Hepatocyte (in vitro differentiated cells): Measurements from ENCODE around the gene LHX5. TPM values are rescaled to one million over a fixed set of nuclear protein-coding genes. Genes with fewer than 3 reads are reported as not detected.
A peak's percentile ranks its signal among the peaks of the same experiment; 100 is the strongest.

Experiments used
- DNase-seq: peaks from one replicate; pipeline ENCODE4 v3.0.0-alpha.2; 2016; ENCODE audit warnings: low spot score
- H2AFZ ChIP-seq: fragments of 200-600 bp; sonication (generic); 2 replicates; pipeline ENCODE4 v1.6.0; 2016; ENCODE audit warnings: antibody characterized with exemption, mild to moderate bottlenecking
- H3K27ac ChIP-seq: fragments of 200-600 bp; sonication (generic); 2 replicates; pipeline ENCODE4 v1.5.1; 2016; ENCODE audit warnings: mild to moderate bottlenecking
- H3K27me3 ChIP-seq: fragments of 200-600 bp; sonication (generic); 2 replicates; pipeline ENCODE4 v1.6.1; 2016
- H3K36me3 ChIP-seq: fragments of 200-600 bp; sonication (generic); replicated peaks from 2 replicates; pipeline ENCODE4 v1.5.1; 2016; ENCODE audit warnings: low read depth; ENCODE audit not compliant: insufficient read depth
- H3K4me1 ChIP-seq: fragments of 200-600 bp; sonication (generic); 2 replicates; pipeline ENCODE4 v1.5.1; 2016; ENCODE audit warnings: mild to moderate bottlenecking, moderate library complexity; ENCODE audit not compliant: insufficient read depth
- H3K4me2 ChIP-seq: fragments of 200-600 bp; sonication (generic); 2 replicates; pipeline ENCODE4 v1.6.0; 2016
- H3K4me3 ChIP-seq: fragments of 200-600 bp; sonication (generic); 2 replicates; pipeline ENCODE4 v1.5.1; 2016; ENCODE audit warnings: mild to moderate bottlenecking
- H3K79me2 ChIP-seq: fragments of 200-600 bp; sonication (generic); 2 replicates; pipeline ENCODE4 v1.6.0; 2017; ENCODE audit warnings: mild to moderate bottlenecking
- H3K9me2 ChIP-seq: fragments of 200-600 bp; sonication (generic); replicated peaks from 2 replicates; pipeline ENCODE4 v1.6.0; 2017; ENCODE audit warnings: mild to moderate bottlenecking; ENCODE audit not compliant: insufficient read depth
- H3K9me3 ChIP-seq: fragments of 200-600 bp; sonication (generic); 2 replicates; pipeline ENCODE4 v1.5.1; 2016; ENCODE audit warnings: low read depth, mild to moderate bottlenecking
- H4K20me1 ChIP-seq: fragments of 200-600 bp; sonication (generic); 2 replicates; pipeline ENCODE4 v1.6.0; 2016; ENCODE audit warnings: mild to moderate bottlenecking; ENCODE audit not compliant: insufficient read depth, poor library complexity, severe bottlenecking
- EZH2 ChIP-seq: fragments of 200-600 bp; sonication (generic); IDR thresholded peaks from 2 replicates; pipeline ENCODE4 v1.6.1; 2016; ENCODE audit warnings: antibody characterized with exemption, mild to moderate bottlenecking, borderline replicate concordance
- EZH2phosphoT487 ChIP-seq: fragments of 200-600 bp; sonication (generic); IDR thresholded peaks from one replicate; pipeline ENCODE4 v1.6.1; 2018; ENCODE audit warnings: antibody characterized with exemption, mild to moderate bottlenecking, low read depth, moderate library complexity; ENCODE audit not compliant: unreplicated experiment, severe bottlenecking
- WGBS: methylation state at CpG from one replicate; pipeline ENCODE4 v1.1.6; 2016; ENCODE audit warnings: low lambda C conversion rate; ENCODE audit errors: missing lambda C conversion rate; 5-methylcytosine and 5-hydroxymethylcytosine counted together
- polyA plus RNA-seq: library from polyadenylated mRNA; unstranded; fragments of >200 nt; fragmentation: Nextera tagmentation; extraction: Ambion mirVana; gene quantifications from 2 replicates; pipeline ENCODE4 v1.2.1, GENCODE V29; 2016
- total RNA-seq: library from RNA; depleted of rRNA; stranded (reverse); fragments of >200 nt; gene quantifications from 2 replicates; pipeline ENCODE4 v1.2.3, GENCODE V29; 2014
- TF ChIP-seq, protein P1 (sequence below): fragments of 200-600 bp; sonication (generic); IDR thresholded peaks from 2 replicates; pipeline ENCODE4 v1.5.1; 2016; ENCODE audit warnings: antibody characterized with exemption, mild to moderate bottlenecking; ENCODE audit not compliant: poor library complexity

The LHX5 gene
- total and polyA plus RNA-seq, 2 experiments from 2014 or later: 0.06 to 0.10 TPM

DNA sequence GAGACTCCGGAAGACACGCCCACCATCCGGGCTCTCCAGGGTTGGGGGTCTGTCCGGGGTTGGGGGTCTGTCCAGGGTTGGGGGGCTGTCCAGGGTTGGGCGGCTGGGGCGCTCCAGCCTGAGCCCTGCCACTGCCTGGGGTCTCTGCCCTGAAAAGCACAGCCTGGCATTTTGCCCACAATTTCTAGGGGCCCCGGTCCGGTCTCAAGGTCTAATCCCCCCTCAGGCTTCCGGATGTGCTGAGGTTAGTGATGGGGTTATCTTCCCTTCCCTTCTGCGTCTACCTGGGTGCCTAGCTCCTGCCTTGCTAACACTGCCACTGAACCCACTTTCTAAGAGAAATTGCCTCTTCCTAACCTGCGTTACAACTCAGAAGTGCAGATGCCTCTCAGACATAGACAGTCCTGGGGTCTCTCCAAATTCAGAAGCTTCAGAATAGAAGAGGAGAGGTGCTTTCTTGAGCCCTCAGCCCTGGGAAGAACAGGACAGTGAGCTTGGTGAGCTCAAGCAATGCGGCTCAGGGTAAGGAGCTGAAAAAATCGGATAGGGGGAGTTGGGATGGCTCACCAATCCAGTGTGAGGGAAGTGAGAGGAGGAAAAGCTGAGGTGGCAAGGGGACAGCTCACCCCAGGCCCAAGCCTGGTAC is 5.7 kb downstream of the LHX5 start:
- peaks cover 95% of the 10 kb centered on the region for H3K27me3 ChIP-seq
- no peak overlapping the region for H2AFZ ChIP-seq
- H4K20me1 ChIP-seq: no peaks in the 10 kb centered on the region
- no peaks in the 10 kb centered on the region for H3K9me3 ChIP-seq
- WGBS: 6% methylated on average over 8 of the region's 13 CpGs
- TF ChIP-seq EZH2 (no peak), EZH2phosphoT487 (no peak)
- TF ChIP-seq, protein P1, sequence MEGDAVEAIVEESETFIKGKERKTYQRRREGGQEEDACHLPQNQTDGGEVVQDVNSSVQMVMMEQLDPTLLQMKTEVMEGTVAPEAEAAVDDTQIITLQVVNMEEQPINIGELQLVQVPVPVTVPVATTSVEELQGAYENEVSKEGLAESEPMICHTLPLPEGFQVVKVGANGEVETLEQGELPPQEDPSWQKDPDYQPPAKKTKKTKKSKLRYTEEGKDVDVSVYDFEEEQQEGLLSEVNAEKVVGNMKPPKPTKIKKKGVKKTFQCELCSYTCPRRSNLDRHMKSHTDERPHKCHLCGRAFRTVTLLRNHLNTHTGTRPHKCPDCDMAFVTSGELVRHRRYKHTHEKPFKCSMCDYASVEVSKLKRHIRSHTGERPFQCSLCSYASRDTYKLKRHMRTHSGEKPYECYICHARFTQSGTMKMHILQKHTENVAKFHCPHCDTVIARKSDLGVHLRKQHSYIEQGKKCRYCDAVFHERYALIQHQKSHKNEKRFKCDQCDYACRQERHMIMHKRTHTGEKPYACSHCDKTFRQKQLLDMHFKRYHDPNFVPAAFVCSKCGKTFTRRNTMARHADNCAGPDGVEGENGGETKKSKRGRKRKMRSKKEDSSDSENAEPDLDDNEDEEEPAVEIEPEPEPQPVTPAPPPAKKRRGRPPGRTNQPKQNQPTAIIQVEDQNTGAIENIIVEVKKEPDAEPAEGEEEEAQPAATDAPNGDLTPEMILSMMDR: no peak
- DNase-seq: no peak
- H3K36me3 ChIP-seq: no peaks in the 10 kb centered on the region
- H3K27ac ChIP-seq: no peak overlapping the region
- H3K9me2 ChIP-seq: no peaks in the 10 kb centered on the region
- peaks cover 12% of the 10 kb centered on the region for H3K4me1 ChIP-seq
- H3K4me3 ChIP-seq: no peak overlapping the region
- H3K79me2 ChIP-seq: no peaks in the 10 kb centered on the region
- H3K4me2 ChIP-seq: no peak overlapping the region

DNA sequence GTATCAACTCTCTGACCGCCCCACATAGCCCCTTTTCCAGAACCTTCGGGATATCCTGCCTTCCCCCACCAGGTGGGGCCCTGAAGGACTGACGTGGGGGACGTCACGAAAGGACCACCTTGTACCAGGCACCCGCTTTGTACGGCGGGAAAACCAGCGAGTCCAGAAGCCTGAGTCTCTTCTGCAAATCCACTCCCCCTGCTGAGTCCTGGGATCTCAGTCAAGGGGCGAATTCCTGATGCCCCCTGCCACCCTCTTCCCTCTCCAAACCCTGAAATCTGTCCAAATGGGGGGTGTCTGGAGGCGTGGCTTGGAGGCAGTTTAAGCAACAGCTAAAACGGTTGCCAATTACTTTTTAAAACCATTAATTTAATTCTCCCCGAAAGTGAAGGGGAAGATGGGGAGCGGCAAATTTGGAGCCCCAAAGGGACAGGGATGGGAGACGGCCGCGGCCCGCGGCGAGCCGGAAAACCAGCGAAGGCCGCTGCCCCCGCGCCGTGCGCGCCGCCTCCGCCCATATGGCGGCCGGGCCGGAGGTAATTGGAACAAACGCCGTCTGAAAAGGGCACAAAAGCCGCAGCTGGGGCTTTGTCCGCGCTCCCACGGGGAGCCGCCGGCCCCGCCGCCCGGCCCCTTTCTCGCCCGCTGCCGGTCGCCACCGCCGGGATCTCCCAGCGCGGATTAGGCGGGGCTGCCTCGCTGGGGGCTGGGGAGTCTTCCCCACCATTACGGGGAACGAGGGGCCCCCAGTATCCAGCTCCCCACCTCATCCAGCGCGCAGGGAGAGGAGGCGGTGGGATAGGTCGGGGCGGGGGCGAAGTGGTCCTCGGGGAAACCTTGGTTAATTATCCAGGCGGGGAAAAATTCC is 6.6 kb downstream of the LHX5 start:
- Histone ChIP-seq H3K4me1 (peaks cover 12% of the 10 kb centered on the region), H3K27ac (no peak overlapping the region), H3K9me2 (no peaks in the 10 kb centered on the region), H3K79me2 (no peaks in the 10 kb centered on the region), H3K36me3 (no peaks in the 10 kb centered on the region), H3K4me3 (no peak overlapping the region), H3K9me3 (no peaks in the 10 kb centered on the region), H2AFZ (peak overlapping the region; percentile 45), H4K20me1 (no peaks in the 10 kb centered on the region), H3K27me3 (peaks cover 92% of the 10 kb centered on the region), H3K4me2 (peak overlapping the region; percentile 66)
- no peak for DNase-seq
- 1% methylated on average over 50 of the region's 64 CpGs for WGBS
- TF ChIP-seq, protein P1: no peak
- TF ChIP-seq EZH2phosphoT487 (peak; percentile 75), EZH2 (peak; percentile 98)

DNA sequence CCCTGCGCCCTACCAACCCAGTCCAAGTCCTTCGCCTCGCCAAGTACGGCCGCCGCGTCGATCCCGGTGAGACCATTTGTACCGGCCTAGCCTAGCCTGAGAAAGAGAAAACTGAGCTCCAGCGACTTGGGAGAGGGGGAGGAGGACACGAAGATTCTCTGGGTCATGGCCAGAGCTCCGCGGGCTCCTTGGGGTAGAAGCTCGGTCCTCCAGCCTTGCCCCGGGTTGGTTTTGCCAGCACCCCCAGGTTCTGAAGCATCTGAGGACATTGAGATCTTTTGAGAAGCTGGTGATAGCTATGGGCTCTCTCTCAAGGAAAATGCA is 7.3 kb downstream of the LHX5 start:
- H3K4me3 ChIP-seq: no peak overlapping the region
- H3K9me2 ChIP-seq: no peaks in the 10 kb centered on the region
- no peaks in the 10 kb centered on the region for H3K79me2 ChIP-seq
- H2AFZ ChIP-seq: peak overlapping the region; percentile 56
- no peaks in the 10 kb centered on the region for H3K9me3 ChIP-seq
- H4K20me1 ChIP-seq: no peaks in the 10 kb centered on the region
- peak overlapping the region; percentile 74 for H3K4me2 ChIP-seq
- peaks cover 12% of the 10 kb centered on the region for H3K4me1 ChIP-seq
- WGBS: 5% methylated on average over 16 of the region's 16 CpGs
- H3K36me3 ChIP-seq: no peaks in the 10 kb centered on the region
- peaks cover 92% of the 10 kb centered on the region for H3K27me3 ChIP-seq
- DNase-seq: no peak
- TF ChIP-seq EZH2 (no peak), EZH2phosphoT487 (peak; percentile 7)
- TF ChIP-seq, protein P1: no peak
- no peak overlapping the region for H3K27ac ChIP-seq
